GM18951 (cell line): ENCODE measurements around the gene ANKMY1.

Experiments used
- POLR2A ChIP-seq: IDR thresholded peaks from 4 replicates; pipeline ENCODE4 v1.6.1; 2011; ENCODE audit warnings: mild to moderate bottlenecking; ENCODE audit not compliant: insufficient read length, insufficient read depth; ENCODE audit errors: extremely low read depth
- in situ Hi-C: fragments of 300-500 bp; cut with MboI; formaldehyde crosslinking; loops from one replicate; pipeline ENCODE4 v1.12.0; 2022; ENCODE audit warnings: low sequenced_read_pairs, mixed read lengths, inconsistent platforms; ENCODE audit not compliant: unreplicated experiment

Gene ANKMY1

GRCh38 chr2:240460253-240460711, 97.5 kb downstream of the ANKMY1 start:
- in situ Hi-C loops, result no loop called here
- no peak for TF ChIP-seq POLR2A

GRCh38 chr2:240459401-240460252, 98.2 kb downstream of the ANKMY1 start:
- in situ Hi-C loops, result no loop called here
- TF ChIP-seq POLR2A, result no peak

- no peak for TF ChIP-seq POLR2A
- in situ Hi-C loops, result no loop called here
Measured at GRCh38 chr2:240458900-240459391, 98.8 kb downstream of the ANKMY1 start.

- no peak for TF ChIP-seq POLR2A
- in situ Hi-C loops, result no loop called here
Measured at GRCh38 chr2:240458044-240458899, 99.5 kb downstream of the ANKMY1 start.

- TF ChIP-seq POLR2A, result no peak
Measured at GRCh38 chr2:240457223-240458043, 100.4 kb downstream of the ANKMY1 start.

GRCh38 chr2:240456447-240457222, 101.2 kb downstream of the ANKMY1 start:
- in situ Hi-C loops, result no loop called here
- TF ChIP-seq POLR2A, result no peak

More at GRCh38 chr2:240457223-240458043, 100.4 kb downstream of the ANKMY1 start:
- in situ Hi-C loops, result no loop called here

- in situ Hi-C loops, result no loop called here
- TF ChIP-seq POLR2A, result no peak
Measured at GRCh38 chr2:240455647-240456446, 101.9 kb downstream of the ANKMY1 start.

GRCh38 chr2:240455272-240455646, 102.5 kb downstream of the ANKMY1 start:
- TF ChIP-seq POLR2A, result no peak
- in situ Hi-C loops, result no loop called here

GRCh38 chr2:240454106-240454901, 103.5 kb downstream of the ANKMY1 start:
- no peak for TF ChIP-seq POLR2A
- in situ Hi-C loops, result no loop called here

GRCh38 chr2:240453461-240454105, 104.2 kb downstream of the ANKMY1 start:
- TF ChIP-seq POLR2A, result no peak
- in situ Hi-C loops, result no loop called here
